IMR-90 (cell line): ENCODE measurements around the gene ZMIZ1. TPM values are rescaled to one million over a fixed set of nuclear protein-coding genes. Genes with fewer than 3 reads are reported as not detected.

ENCODE experiments used
- ATAC-seq: fragments of 200-7000 bp; cut with Tn5 transposase; 2 replicates; pipeline ENCODE4 v1.9.1; 2020; ENCODE audit warnings: low read depth, mild to moderate bottlenecking, moderate library complexity
- BruUV-seq: library from RNA; stranded (reverse); fragments of 400-500 nt; replicated peaks from 2 replicates; lab custom pipeline; 2021; lab: Mats Ljungman, UMichigan
- CTCF ChIA-PET: fragments of 300-600 bp; formaldehyde crosslinking; extraction: SDS; loops from one replicate; lab custom pipeline; 2021; ENCODE audit warnings: antibody characterized with exemption; lab: Yijun Ruan, JAX
- POLR2A ChIA-PET: fragments of 300-600 bp; sonication (Branson Sonifier 250); formaldehyde crosslinking; loops from one replicate; lab custom pipeline; 2022; ENCODE audit warnings: antibody characterized with exemption; ENCODE audit not compliant: unreplicated experiment; lab: Charles Lee
- DNase-seq: peaks from one replicate; pipeline ENCODE4 v3.0.0; 2013
- H2AFZ ChIP-seq: replicated peaks from 2 replicates; pipeline ENCODE3; 2013; ENCODE audit warnings: low read length, mild to moderate bottlenecking; ENCODE audit not compliant: poor library complexity
- H2AK5ac ChIP-seq: 2 replicates; pipeline ENCODE4 v1.6.1; 2013; ENCODE audit warnings: low read depth, low read length, inconsistent platforms
- H2AK9ac ChIP-seq: replicated peaks from 2 replicates; pipeline ENCODE3; 2013; ENCODE audit warnings: mild to moderate bottlenecking, low read depth, low read length, moderate library complexity; ENCODE audit not compliant: poor library complexity
- H2BK120ac ChIP-seq: 2 replicates; pipeline ENCODE4 v1.6.1; 2013; ENCODE audit warnings: low read depth, low read length, inconsistent platforms
- H2BK15ac ChIP-seq: 3 replicates; pipeline ENCODE4 v1.6.1; 2013; ENCODE audit warnings: low read depth, low read length, inconsistent platforms
- H2BK20ac ChIP-seq: 2 replicates; pipeline ENCODE4 v1.6.1; 2013; ENCODE audit warnings: low read depth, mild to moderate bottlenecking, inconsistent platforms, low read length, moderate library complexity
- H2BK5ac ChIP-seq: 2 replicates; pipeline ENCODE4 v1.6.1; 2013; ENCODE audit warnings: mild to moderate bottlenecking, low read depth, low read length, inconsistent platforms; ENCODE audit not compliant: poor library complexity, severe bottlenecking
- H3K14ac ChIP-seq: replicated peaks from 2 replicates; pipeline ENCODE4 v1.6.1; 2013; ENCODE audit warnings: low read depth, low read length, inconsistent platforms
- H3K18ac ChIP-seq: 2 replicates; pipeline ENCODE4 v1.6.1; 2013; ENCODE audit warnings: low read depth, low read length, control low read depth
- H3K23ac ChIP-seq: 2 replicates; pipeline ENCODE4 v1.6.1; 2013; ENCODE audit warnings: low read depth, low read length, inconsistent platforms
- H3K27ac ChIP-seq: 2 replicates; pipeline ENCODE4 v1.5.1; 2013; ENCODE audit warnings: mild to moderate bottlenecking, control low read depth, low read length; ENCODE audit not compliant: insufficient read depth
- H3K27me3 ChIP-seq: 2 replicates; pipeline ENCODE4 v1.6.1; 2013; ENCODE audit warnings: low read length; ENCODE audit not compliant: control insufficient read depth, insufficient read depth
- H3K36me3 ChIP-seq: 2 replicates; pipeline ENCODE4 v1.6.1; 2013; ENCODE audit warnings: low read length, mixed read lengths; ENCODE audit not compliant: control insufficient read depth, insufficient read depth
- H3K4ac ChIP-seq: 2 replicates; pipeline ENCODE4 v1.6.1; 2013; ENCODE audit warnings: low read depth, low read length, inconsistent platforms
- H3K4me1 ChIP-seq: 2 replicates; pipeline ENCODE4 v1.6.1; 2013; ENCODE audit warnings: low read length, mixed read lengths; ENCODE audit not compliant: control insufficient read depth, insufficient read depth
- H3K4me2 ChIP-seq: 2 replicates; pipeline ENCODE4 v1.6.1; 2013; ENCODE audit warnings: low read depth, mild to moderate bottlenecking, control low read depth, low read length, moderate library complexity
- H3K4me3 ChIP-seq: 2 replicates; pipeline ENCODE4 v1.5.1; 2013; ENCODE audit warnings: low read depth, mild to moderate bottlenecking, control low read depth, low read length, moderate library complexity; ENCODE audit not compliant: insufficient read depth
- H3K56ac ChIP-seq: 2 replicates; pipeline ENCODE4 v1.6.1; 2013; ENCODE audit warnings: low read length, inconsistent platforms; ENCODE audit not compliant: insufficient read depth; ENCODE audit errors: extremely low read depth
- H3K79me1 ChIP-seq, 2 experiments: 2 replicates each; pipeline ENCODE4 v1.6.1; 2013; ENCODE audit warnings: low read length in 2 of 2, inconsistent platforms in 1 of 2, low read depth in 1 of 2
- H3K9ac ChIP-seq: 2 replicates; pipeline ENCODE4 v1.6.1; 2013; ENCODE audit warnings: low read depth, low read length, control low read depth
- H3K9me1 ChIP-seq: 2 replicates; pipeline ENCODE4 v1.6.1; 2013; ENCODE audit warnings: low read length, inconsistent platforms; ENCODE audit not compliant: insufficient read depth
- H3K9me3 ChIP-seq: 2 replicates; pipeline ENCODE4 v1.6.1; 2013; ENCODE audit warnings: low read length; ENCODE audit not compliant: control insufficient read depth, insufficient read depth
- H4K20me1 ChIP-seq: 2 replicates; pipeline ENCODE4 v1.6.1; 2013; ENCODE audit warnings: low read length, inconsistent platforms; ENCODE audit not compliant: insufficient read depth
- H4K5ac ChIP-seq: 2 replicates; pipeline ENCODE4 v1.6.1; 2013; ENCODE audit warnings: mild to moderate bottlenecking, low read depth, low read length, control low read depth
- H4K8ac ChIP-seq, 2 experiments: 2 replicates each; pipeline ENCODE4 v1.6.1; 2013; ENCODE audit warnings: low read depth in 2 of 2, low read length in 2 of 2, control low read depth in 1 of 2, inconsistent platforms in 1 of 2
- H4K91ac ChIP-seq: 2 replicates; pipeline ENCODE4 v1.6.1; 2013; ENCODE audit warnings: low read depth, low read length, inconsistent platforms; ENCODE audit not compliant: insufficient read depth
- RCOR1 ChIP-seq: IDR thresholded peaks from 2 replicates; pipeline ENCODE4 v1.6.1; 2012; ENCODE audit warnings: mild to moderate bottlenecking, low read length, improper control_type of control experiment; ENCODE audit not compliant: insufficient replicate concordance
- whole genome bisulfite sequencing, 2 experiments: methylation state at CpG; one replicate each; pipeline versions ENCODE4 v1.1.5 to v1.1.7; 2013; ENCODE audit warnings: missing lambda C conversion rate in 2 of 2; ENCODE audit not compliant: insufficient read length in 1 of 2; ENCODE audit errors: extremely low coverage in 2 of 2; 5-methylcytosine and 5-hydroxymethylcytosine counted together
- dilution Hi-C: fragments of 300-500 bp; cut with HindIII; formaldehyde crosslinking; loops from one replicate; pipeline ENCODE4 v1.14.3; 2018; ENCODE audit warnings: low sequenced_read_pairs; ENCODE audit not compliant: unreplicated experiment
- in situ Hi-C: fragments of 300-500 bp; cut with MboI; formaldehyde crosslinking; loops from 3 replicates; pipeline ENCODE4 v1.14.3; 2019; ENCODE audit warnings: low sequenced_read_pairs, inconsistent platforms, mixed read lengths
- intact Hi-C: fragments of 100-400 bp; cut with micrococcal nuclease; formaldehyde crosslinking; loops from 2 replicates; pipeline ENCODE4 v1.10.0; 2022
- polyA plus RNA-seq, 3 experiments: library from polyadenylated mRNA; depleted of rRNA; stranded (reverse); fragments of >200 nt; gene quantifications; 2 replicates each; pipeline ENCODE4 v1.2.3, GENCODE V29; 2012; ENCODE audit warnings: low replicate concordance in 1 of 3
- total RNA-seq: library from RNA; depleted of rRNA; stranded (reverse); fragments of >200 nt; gene quantifications from 2 replicates; pipeline ENCODE4 v1.2.3, GENCODE V29; 2012

Gene ZMIZ1
- total and polyA plus RNA-seq, 2 of the 4 experiments (the other 2 are of a cell fraction), result 6.6 to 48.7 TPM

DNA sequence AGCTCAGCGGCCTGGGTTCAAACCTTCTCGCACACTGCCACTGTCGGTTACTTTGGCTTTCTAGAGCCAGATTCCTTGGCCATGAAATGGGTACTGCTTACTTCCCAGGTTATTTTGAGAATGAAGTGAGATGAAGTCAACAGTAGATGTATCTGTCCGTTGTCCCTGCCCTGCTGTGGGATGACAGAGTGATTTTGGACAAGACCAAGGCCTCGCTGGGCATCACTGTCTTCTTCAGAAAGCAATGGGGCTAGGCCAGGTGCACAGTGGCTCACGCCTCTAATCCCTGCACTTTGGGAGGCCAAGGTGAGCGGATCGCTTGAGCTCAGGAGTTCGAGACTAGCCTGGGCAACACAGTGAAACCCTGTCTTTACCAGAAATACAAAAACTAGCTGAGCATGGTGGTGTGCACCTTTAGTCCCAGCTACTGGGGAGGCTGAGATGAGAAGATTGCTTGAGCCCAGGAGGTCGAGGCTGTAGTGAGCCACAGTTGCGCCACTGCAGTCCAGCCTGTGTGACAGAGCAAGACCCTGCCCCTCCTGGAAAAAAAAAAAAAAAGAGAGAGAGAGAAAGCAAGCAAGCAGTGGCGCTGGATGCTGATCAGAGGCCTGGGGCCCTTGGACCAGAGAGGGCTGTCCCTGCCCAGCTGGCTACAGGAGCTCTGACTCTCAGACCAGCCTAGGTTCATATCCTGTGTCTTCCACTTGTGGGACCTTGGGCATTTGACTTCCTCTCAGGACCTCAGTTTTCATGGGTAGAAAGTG lies 25.8 kb downstream of the ZMIZ1 start:
- peaks cover 11% of the 10 kb centered on the region; the same call in 1 of the 2 replicates for H3K36me3 ChIP-seq
- peaks cover 99% of the 10 kb centered on the region for H4K20me1 ChIP-seq
- H3K9ac ChIP-seq, result peak overlapping the region; percentile 3; the same call in 1 of the 2 replicates
- H3K56ac ChIP-seq, result no peak overlapping the region
- peak overlapping the region; percentile 59; the same call in 1 of the 2 replicates for H4K91ac ChIP-seq
- peak overlapping the region; percentile 58 for H3K27ac ChIP-seq
- DNase-seq (no peak), ATAC-seq (no peak)
- H3K27me3 ChIP-seq, result no peaks in the 10 kb centered on the region
- intact Hi-C loops (no loop called here), in situ Hi-C loops (no loop called here), dilution Hi-C loops (no loop called here)
- H2AFZ ChIP-seq, result no peak overlapping the region
- H2BK20ac ChIP-seq, result 0 out of 2 replicates have a peak overlapping the region, but pooled peaks have one; percentile 16
- POLR2A ChIA-PET, result interaction anchor here (0.5 kb wide), 1 partner anchor 11 kb away, joined by 4 read pairs; no protein-coding TSS in a partner anchor
- H2BK15ac ChIP-seq, result no peak overlapping the region
- H3K9me1 ChIP-seq, result peaks cover 78% of the 10 kb centered on the region
- H3K9me3 ChIP-seq, result no peaks in the 10 kb centered on the region
- 87% methylated on average over 3 of the region's 12 CpGs; no CpG with 5 or more reads in 1 of the 2 experiments for WGBS, 2 experiments
- BruUV-seq, result no TSS peak
- TF ChIP-seq RCOR1, result no peak
- H3K4me2 ChIP-seq, result peak overlapping the region; percentile 7; the same call in 1 of the 2 replicates
- H3K18ac ChIP-seq, result peak overlapping the region; percentile 11; the same call in 1 of the 2 replicates
- H4K5ac ChIP-seq, result no peak overlapping the region
- no peak overlapping the region for H2AK9ac ChIP-seq
- peaks cover 68% of the 10 kb centered on the region for H3K4me1 ChIP-seq
- H3K23ac ChIP-seq, result peak overlapping the region; percentile 29; the same call in 1 of the 2 replicates
- peak overlapping the region; percentile 42; the same call in 1 of the 2 replicates for H3K4ac ChIP-seq
- peak overlapping the region; percentile 48 for H3K14ac ChIP-seq
- peak overlapping the region; percentile 52 for H2BK5ac ChIP-seq
- H4K8ac ChIP-seq, result peak overlapping the region in 1 of 2 experiments; percentile 43
- peak overlapping the region; percentile 81 for H2AK5ac ChIP-seq
- CTCF ChIA-PET, result no interaction called here
- no peak overlapping the region for H3K4me3 ChIP-seq
- H3K79me1 ChIP-seq, result peaks cover 12 to 95% of the 10 kb centered on the region in 2 experiments; a peak in 3 of 4 replicates
- peak overlapping the region; percentile 6; the same call in 1 of the 2 replicates for H2BK120ac ChIP-seq
